ENCODE measurements around the gene OSBPL5. TPM values are rescaled to one million over a fixed set of nuclear protein-coding genes. Genes with fewer than 3 reads are reported as not detected.

Gene OSBPL5
- total and polyA plus RNA-seq, 11 donors: 10.1 to 27.7 (median 16.4) TPM

- ATAC-seq: no peak
- peak overlapping the region in 8 of 12 donors; percentile 35 to 60 (median 50) for H3K27ac ChIP-seq
- TF ChIP-seq, protein P1, sequence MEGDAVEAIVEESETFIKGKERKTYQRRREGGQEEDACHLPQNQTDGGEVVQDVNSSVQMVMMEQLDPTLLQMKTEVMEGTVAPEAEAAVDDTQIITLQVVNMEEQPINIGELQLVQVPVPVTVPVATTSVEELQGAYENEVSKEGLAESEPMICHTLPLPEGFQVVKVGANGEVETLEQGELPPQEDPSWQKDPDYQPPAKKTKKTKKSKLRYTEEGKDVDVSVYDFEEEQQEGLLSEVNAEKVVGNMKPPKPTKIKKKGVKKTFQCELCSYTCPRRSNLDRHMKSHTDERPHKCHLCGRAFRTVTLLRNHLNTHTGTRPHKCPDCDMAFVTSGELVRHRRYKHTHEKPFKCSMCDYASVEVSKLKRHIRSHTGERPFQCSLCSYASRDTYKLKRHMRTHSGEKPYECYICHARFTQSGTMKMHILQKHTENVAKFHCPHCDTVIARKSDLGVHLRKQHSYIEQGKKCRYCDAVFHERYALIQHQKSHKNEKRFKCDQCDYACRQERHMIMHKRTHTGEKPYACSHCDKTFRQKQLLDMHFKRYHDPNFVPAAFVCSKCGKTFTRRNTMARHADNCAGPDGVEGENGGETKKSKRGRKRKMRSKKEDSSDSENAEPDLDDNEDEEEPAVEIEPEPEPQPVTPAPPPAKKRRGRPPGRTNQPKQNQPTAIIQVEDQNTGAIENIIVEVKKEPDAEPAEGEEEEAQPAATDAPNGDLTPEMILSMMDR (IDR thresholded peaks at IDR 0.05): no peak
- no peak for TF ChIP-seq POLR2A (IDR thresholded peaks at IDR 0.05)
- H3K4me1 ChIP-seq: peaks cover 3 to 47% (median 30%) of the 10 kb centered on the region in 12 donors
- DNase-seq: peak in 4 of 5 donors; percentile 20 to 39 (median 24)
- H3K27me3 ChIP-seq: no peaks in the 10 kb centered on the region
- H3K36me3 ChIP-seq: peaks cover 0 to 18% (median 4%) of the 10 kb centered on the region in 9 donors
- H3K4me3 ChIP-seq: no peak overlapping the region
- intact Hi-C loops (cut with DNase I): loop anchor here in 1 of 10 donors (5.0 kb wide), 1 partner anchor 34 kb away; no protein-coding TSS in a partner anchor
- 67 to 80% (median 76%) methylated on average over 14 to 16 of the region's 16 CpGs for WGBS, 4 donors
- no peaks in the 10 kb centered on the region for H3K9me3 ChIP-seq
These were observed 37.3 kb downstream of the OSBPL5 start for GRCh38 chr11:3127706-3128355.

- TF ChIP-seq, protein P1 (IDR thresholded peaks at IDR 0.05): no peak
- TF ChIP-seq POLR2A (IDR thresholded peaks at IDR 0.05): no peak
- Histone ChIP-seq H3K4me3 (no peak overlapping the region), H3K9me3 (no peaks in the 10 kb centered on the region), H3K36me3 (peaks cover 0 to 25% (median 7%) of the 10 kb centered on the region in 9 donors), H3K4me1 (peaks cover 3 to 49% (median 30%) of the 10 kb centered on the region in 12 donors), H3K27ac (peak overlapping the region in 11 of 12 donors; percentile 35 to 60 (median 52)), H3K27me3 (no peaks in the 10 kb centered on the region)
- peak in 4 of 5 donors; percentile 18 to 61 (median 30) for DNase-seq
- intact Hi-C loops (cut with DNase I): loop anchor here in 1 of 10 donors (5.0 kb wide), 1 partner anchor 35 kb away; no protein-coding TSS in a partner anchor
- WGBS, 4 donors: 64 to 78% (median 67%) methylated on average over 19 to 24 of the region's 24 CpGs
- peak in 1 of 4 donors; percentile 25 for ATAC-seq
These were observed 38.0 kb downstream of the OSBPL5 start for GRCh38 chr11:3126901-3127691.

- intact Hi-C loops (cut with DNase I): loop anchor here in 1 of 10 donors (5.0 kb wide), 1 partner anchor 36 kb away; no protein-coding TSS in a partner anchor
- H3K9me3 ChIP-seq: no peaks in the 10 kb centered on the region
- ATAC-seq (peak in 2 of 4 donors; percentile 9 to 68), DNase-seq (peak in 4 of 5 donors; percentile 33 to 71 (median 58))
- peaks cover 3 to 49% (median 30%) of the 10 kb centered on the region in 12 donors for H3K4me1 ChIP-seq
- peak overlapping the region in 1 of 12 donors; percentile 2 for H3K4me3 ChIP-seq
- 66 to 81% (median 77%) methylated on average over 20 to 21 of the region's 21 CpGs for WGBS, 4 donors
- peak overlapping the region in 11 of 12 donors; percentile 35 to 60 (median 52) for H3K27ac ChIP-seq
- H3K27me3 ChIP-seq: no peaks in the 10 kb centered on the region
- TF ChIP-seq, protein P1 (IDR thresholded peaks at IDR 0.05): no peak
- TF ChIP-seq POLR2A (IDR thresholded peaks at IDR 0.05): peak in 1 of 2 donors; percentile 25
- H3K36me3 ChIP-seq: peaks cover 0 to 33% (median 14%) of the 10 kb centered on the region in 9 donors
These were observed 38.8 kb downstream of the OSBPL5 start for GRCh38 chr11:3126207-3126865.

All from heart left ventricle (tissue), 16 donors.